GM23338 (cell line): ENCODE measurements around the gene GMPS. TPM values are rescaled to one million over a fixed set of nuclear protein-coding genes. Genes with fewer than 3 reads are reported as not detected.

ENCODE experiments used
- ATAC-seq: fragments of 200-7000 bp; cut with Tn5 transposase; 3 replicates; pipeline ENCODE4 v1.9.1; 2020
- DNase-seq: peaks from one replicate; pipeline ENCODE4 v3.0.0-alpha.2; 2015; ENCODE audit warnings: low spot score
- H2AFZ ChIP-seq: fragments of 200-600 bp; sonication (generic); 2 replicates; pipeline ENCODE4 v1.8.0; 2016; ENCODE audit warnings: antibody characterized with exemption, mild to moderate bottlenecking, moderate library complexity
- H3F3A ChIP-seq: fragments of 200-600 bp; sonication (generic); replicated peaks from 2 replicates; pipeline ENCODE4 v1.8.0; 2017; ENCODE audit warnings: antibody characterized with exemption, mixed run types, low read depth
- H3K27ac ChIP-seq: fragments of 200-600 bp; sonication (generic); 2 replicates; pipeline ENCODE4 v1.6.1; 2016; ENCODE audit warnings: low read depth
- H3K27me3 ChIP-seq: fragments of 200-600 bp; sonication (generic); 2 replicates; pipeline ENCODE4 v1.8.0; 2016; ENCODE audit warnings: mild to moderate bottlenecking, mixed run types, moderate library complexity; ENCODE audit not compliant: insufficient read depth
- H3K36me3 ChIP-seq: fragments of 200-600 bp; sonication (generic); 2 replicates; pipeline ENCODE4 v1.8.0; 2016; ENCODE audit warnings: mild to moderate bottlenecking; ENCODE audit not compliant: insufficient read depth
- H3K4me1 ChIP-seq: fragments of 200-600 bp; sonication (generic); 2 replicates; pipeline ENCODE4 v1.8.0; 2016; ENCODE audit warnings: mild to moderate bottlenecking, moderate library complexity; ENCODE audit not compliant: insufficient read depth
- H3K4me2 ChIP-seq: fragments of 200-600 bp; sonication (generic); 2 replicates; pipeline ENCODE4 v1.7.1; 2017; ENCODE audit warnings: mixed run types
- H3K4me3 ChIP-seq: fragments of 200-600 bp; sonication (generic); 2 replicates; pipeline ENCODE4 v1.6.1; 2016; ENCODE audit warnings: mixed run types
- H3K79me2 ChIP-seq: fragments of 200-600 bp; sonication (generic); replicated peaks from 2 replicates; pipeline ENCODE4 v1.8.0; 2017; ENCODE audit warnings: mild to moderate bottlenecking; ENCODE audit not compliant: insufficient read depth
- H3K9me2 ChIP-seq: fragments of 200-600 bp; sonication (generic); 2 replicates; pipeline ENCODE4 v1.8.0; 2017; ENCODE audit not compliant: insufficient read depth
- H4K20me1 ChIP-seq: fragments of 200-600 bp; sonication (generic); replicated peaks from 2 replicates; pipeline ENCODE4 v1.8.0; 2017; ENCODE audit warnings: mild to moderate bottlenecking; ENCODE audit not compliant: insufficient read depth
- H3K27ac Mint-ChIP-seq: 2 replicates; pipeline ENCODE4 v1.8.0; 2020; ENCODE audit warnings: inconsistent platforms, mild to moderate bottlenecking, moderate library complexity, mixed read lengths
- H3K27me3 Mint-ChIP-seq: 3 replicates; pipeline ENCODE4 v1.8.0; 2022; ENCODE audit warnings: low read depth, mild to moderate bottlenecking, moderate library complexity, mixed read lengths, inconsistent platforms; ENCODE audit not compliant: insufficient read depth, poor library complexity
- H3K36me3 Mint-ChIP-seq: 3 replicates; pipeline ENCODE4 v1.8.0; 2021; ENCODE audit warnings: low read depth, mild to moderate bottlenecking, inconsistent platforms, moderate library complexity, mixed read lengths
- H3K4me1 Mint-ChIP-seq: 3 replicates; pipeline ENCODE4 v1.8.0; 2020; ENCODE audit warnings: mild to moderate bottlenecking, inconsistent platforms, mixed read lengths
- H3K4me3 Mint-ChIP-seq: 3 replicates; pipeline ENCODE4 v1.8.0; 2021; ENCODE audit warnings: moderate library complexity, mild to moderate bottlenecking, inconsistent platforms, mixed read lengths
- H3K9me3 Mint-ChIP-seq: 3 replicates; pipeline ENCODE4 v1.8.0; 2020; ENCODE audit warnings: moderate library complexity, mild to moderate bottlenecking, inconsistent platforms, mixed read lengths
- CREB1 ChIP-seq: fragments of 250-450 bp; sonication (Bioruptor Pico); IDR thresholded peaks from 2 replicates; pipeline ENCODE4 v1.5.0; 2020; ENCODE audit warnings: low read depth, mild to moderate bottlenecking, moderate library complexity
- EZH2 ChIP-seq: fragments of 200-600 bp; sonication (generic); IDR thresholded peaks from one replicate; pipeline ENCODE4 v1.8.0; 2017; ENCODE audit warnings: antibody characterized with exemption, mild to moderate bottlenecking, low read depth; ENCODE audit not compliant: unreplicated experiment
- EZH2phosphoT487 ChIP-seq: fragments of 200-600 bp; sonication (generic); IDR thresholded peaks from one replicate; pipeline ENCODE4 v1.8.1; 2018; ENCODE audit warnings: antibody characterized with exemption; ENCODE audit not compliant: unreplicated experiment
- JUNB ChIP-seq: IDR thresholded peaks from one replicate; pipeline ENCODE4 v1.6.1; 2016; ENCODE audit warnings: antibody characterized with exemption; ENCODE audit not compliant: unreplicated experiment
- NANOG ChIP-seq: IDR thresholded peaks from 2 replicates; pipeline ENCODE4 v1.6.1; 2016; ENCODE audit warnings: antibody characterized with exemption, borderline replicate concordance
- POLR2AphosphoS5 ChIP-seq: IDR thresholded peaks from 2 replicates; pipeline ENCODE4 v1.6.1; 2016; ENCODE audit warnings: antibody characterized with exemption, low read depth
- STAT1 ChIP-seq: IDR thresholded peaks from one replicate; pipeline ENCODE4 v1.6.1; 2016; ENCODE audit warnings: antibody characterized with exemption; ENCODE audit not compliant: unreplicated experiment
- ZNF114 ChIP-seq: fragments of 250-450 bp; sonication (Bioruptor Pico); IDR thresholded peaks from 2 replicates; pipeline ENCODE4 v1.5.0; 2020; ENCODE audit warnings: mild to moderate bottlenecking, moderate library complexity
- ZNF331 ChIP-seq: fragments of 250-450 bp; sonication (Bioruptor Pico); IDR thresholded peaks from 2 replicates; pipeline ENCODE4 v1.5.0; 2020; ENCODE audit warnings: low read depth, mild to moderate bottlenecking, moderate library complexity
- polyA plus RNA-seq: library from polyadenylated mRNA; unstranded; fragments of >200 nt; fragmentation: Nextera tagmentation; extraction: Ambion mirVana; gene quantifications from 2 replicates; pipeline ENCODE4 v1.2.1, GENCODE V29; 2016
- total RNA-seq: library from RNA; depleted of rRNA; stranded (reverse); fragments of >200 nt; shearing (Covaris generic); gene quantifications from 2 replicates; pipeline ENCODE4 v1.2.3, GENCODE V29; 2014
- TF ChIP-seq, protein P1 (sequence below): fragments of 250-450 bp; sonication (Bioruptor Pico); IDR thresholded peaks from 2 replicates; pipeline ENCODE4 v1.5.0; 2020; ENCODE audit warnings: mild to moderate bottlenecking, moderate library complexity
- TF ChIP-seq, protein P2 (sequence below), 2 experiments: fragments of 200-600 bp in 1 of 2; sonication (generic) in 1 of 2; conservative IDR thresholded peaks; 2 replicates each; pipeline versions ENCODE4 v1.5.1 to v1.6.1; 2016 to 2017; ENCODE audit warnings: antibody characterized with exemption in 2 of 2, low read depth in 2 of 2, mild to moderate bottlenecking in 2 of 2, moderate library complexity in 1 of 2
- TF ChIP-seq, protein P3 (sequence below): IDR thresholded peaks from 2 replicates; pipeline ENCODE4 v1.6.1; 2016; ENCODE audit warnings: antibody characterized with exemption
- TF ChIP-seq, protein P4 (sequence below): IDR thresholded peaks from one replicate; pipeline ENCODE4 v1.6.1; 2018; ENCODE audit warnings: antibody characterized with exemption; ENCODE audit not compliant: unreplicated experiment

Gene GMPS
- total and polyA plus RNA-seq, 2 experiments from 2014 or later, result 72.0 to 145 TPM

DNA sequence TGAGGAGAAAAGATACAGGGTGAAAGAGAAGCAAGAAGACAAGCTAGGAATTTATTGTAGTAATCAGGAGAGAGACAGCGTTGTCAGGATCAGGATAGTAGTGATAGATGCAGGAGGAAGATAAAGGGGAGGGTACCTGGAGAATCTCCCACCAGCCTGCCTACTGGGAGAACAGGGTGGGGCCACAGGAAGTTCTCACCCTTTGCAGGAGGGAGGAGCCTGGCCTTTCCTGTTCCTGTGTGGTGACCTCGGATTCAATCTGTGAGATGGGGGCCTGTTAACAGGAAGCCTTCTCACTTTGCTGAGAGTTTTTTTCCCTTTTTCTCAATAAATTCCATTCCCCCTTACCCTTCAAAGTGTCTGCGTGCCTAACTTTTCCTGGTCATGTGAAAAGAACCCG, 37.6 kb downstream of the GMPS start:
- Mint-ChIP-seq H3K9me3 (no peaks in the 10 kb centered on the region), H3K36me3 (peaks cover 71% of the 10 kb centered on the region), H3K4me1 (no peaks in the 10 kb centered on the region), H3K27ac (no peak overlapping the region), H3K27me3 (peaks cover 3% of the 10 kb centered on the region), H3K4me3 (no peak overlapping the region)
- Histone ChIP-seq H3K4me3 (no peak overlapping the region), H3K27me3 (no peaks in the 10 kb centered on the region), H3K9me2 (no peaks in the 10 kb centered on the region), H3K4me2 (no peak overlapping the region), H3K36me3 (peaks cover 40% of the 10 kb centered on the region; the same call in 1 of the 2 replicates), H4K20me1 (no peaks in the 10 kb centered on the region), H3F3A (no peaks in the 10 kb centered on the region; the same call in 1 of the 2 replicates), H3K4me1 (no peaks in the 10 kb centered on the region), H3K79me2 (no peaks in the 10 kb centered on the region), H3K27ac (no peak overlapping the region), H2AFZ (no peak overlapping the region)
- DNase-seq (peak; percentile 46), ATAC-seq (peak; percentile 71)
- TF ChIP-seq EZH2phosphoT487 (no peak), EZH2 (no peak), ZNF114 (no peak), ZNF331 (CRISPR knock-in tag) (no peak), CREB1 (CRISPR knock-in tag) (no peak), JUNB (no peak), POLR2AphosphoS5 (no peak), STAT1 (no peak), NANOG (no peak)
- TF ChIP-seq, protein P1, sequence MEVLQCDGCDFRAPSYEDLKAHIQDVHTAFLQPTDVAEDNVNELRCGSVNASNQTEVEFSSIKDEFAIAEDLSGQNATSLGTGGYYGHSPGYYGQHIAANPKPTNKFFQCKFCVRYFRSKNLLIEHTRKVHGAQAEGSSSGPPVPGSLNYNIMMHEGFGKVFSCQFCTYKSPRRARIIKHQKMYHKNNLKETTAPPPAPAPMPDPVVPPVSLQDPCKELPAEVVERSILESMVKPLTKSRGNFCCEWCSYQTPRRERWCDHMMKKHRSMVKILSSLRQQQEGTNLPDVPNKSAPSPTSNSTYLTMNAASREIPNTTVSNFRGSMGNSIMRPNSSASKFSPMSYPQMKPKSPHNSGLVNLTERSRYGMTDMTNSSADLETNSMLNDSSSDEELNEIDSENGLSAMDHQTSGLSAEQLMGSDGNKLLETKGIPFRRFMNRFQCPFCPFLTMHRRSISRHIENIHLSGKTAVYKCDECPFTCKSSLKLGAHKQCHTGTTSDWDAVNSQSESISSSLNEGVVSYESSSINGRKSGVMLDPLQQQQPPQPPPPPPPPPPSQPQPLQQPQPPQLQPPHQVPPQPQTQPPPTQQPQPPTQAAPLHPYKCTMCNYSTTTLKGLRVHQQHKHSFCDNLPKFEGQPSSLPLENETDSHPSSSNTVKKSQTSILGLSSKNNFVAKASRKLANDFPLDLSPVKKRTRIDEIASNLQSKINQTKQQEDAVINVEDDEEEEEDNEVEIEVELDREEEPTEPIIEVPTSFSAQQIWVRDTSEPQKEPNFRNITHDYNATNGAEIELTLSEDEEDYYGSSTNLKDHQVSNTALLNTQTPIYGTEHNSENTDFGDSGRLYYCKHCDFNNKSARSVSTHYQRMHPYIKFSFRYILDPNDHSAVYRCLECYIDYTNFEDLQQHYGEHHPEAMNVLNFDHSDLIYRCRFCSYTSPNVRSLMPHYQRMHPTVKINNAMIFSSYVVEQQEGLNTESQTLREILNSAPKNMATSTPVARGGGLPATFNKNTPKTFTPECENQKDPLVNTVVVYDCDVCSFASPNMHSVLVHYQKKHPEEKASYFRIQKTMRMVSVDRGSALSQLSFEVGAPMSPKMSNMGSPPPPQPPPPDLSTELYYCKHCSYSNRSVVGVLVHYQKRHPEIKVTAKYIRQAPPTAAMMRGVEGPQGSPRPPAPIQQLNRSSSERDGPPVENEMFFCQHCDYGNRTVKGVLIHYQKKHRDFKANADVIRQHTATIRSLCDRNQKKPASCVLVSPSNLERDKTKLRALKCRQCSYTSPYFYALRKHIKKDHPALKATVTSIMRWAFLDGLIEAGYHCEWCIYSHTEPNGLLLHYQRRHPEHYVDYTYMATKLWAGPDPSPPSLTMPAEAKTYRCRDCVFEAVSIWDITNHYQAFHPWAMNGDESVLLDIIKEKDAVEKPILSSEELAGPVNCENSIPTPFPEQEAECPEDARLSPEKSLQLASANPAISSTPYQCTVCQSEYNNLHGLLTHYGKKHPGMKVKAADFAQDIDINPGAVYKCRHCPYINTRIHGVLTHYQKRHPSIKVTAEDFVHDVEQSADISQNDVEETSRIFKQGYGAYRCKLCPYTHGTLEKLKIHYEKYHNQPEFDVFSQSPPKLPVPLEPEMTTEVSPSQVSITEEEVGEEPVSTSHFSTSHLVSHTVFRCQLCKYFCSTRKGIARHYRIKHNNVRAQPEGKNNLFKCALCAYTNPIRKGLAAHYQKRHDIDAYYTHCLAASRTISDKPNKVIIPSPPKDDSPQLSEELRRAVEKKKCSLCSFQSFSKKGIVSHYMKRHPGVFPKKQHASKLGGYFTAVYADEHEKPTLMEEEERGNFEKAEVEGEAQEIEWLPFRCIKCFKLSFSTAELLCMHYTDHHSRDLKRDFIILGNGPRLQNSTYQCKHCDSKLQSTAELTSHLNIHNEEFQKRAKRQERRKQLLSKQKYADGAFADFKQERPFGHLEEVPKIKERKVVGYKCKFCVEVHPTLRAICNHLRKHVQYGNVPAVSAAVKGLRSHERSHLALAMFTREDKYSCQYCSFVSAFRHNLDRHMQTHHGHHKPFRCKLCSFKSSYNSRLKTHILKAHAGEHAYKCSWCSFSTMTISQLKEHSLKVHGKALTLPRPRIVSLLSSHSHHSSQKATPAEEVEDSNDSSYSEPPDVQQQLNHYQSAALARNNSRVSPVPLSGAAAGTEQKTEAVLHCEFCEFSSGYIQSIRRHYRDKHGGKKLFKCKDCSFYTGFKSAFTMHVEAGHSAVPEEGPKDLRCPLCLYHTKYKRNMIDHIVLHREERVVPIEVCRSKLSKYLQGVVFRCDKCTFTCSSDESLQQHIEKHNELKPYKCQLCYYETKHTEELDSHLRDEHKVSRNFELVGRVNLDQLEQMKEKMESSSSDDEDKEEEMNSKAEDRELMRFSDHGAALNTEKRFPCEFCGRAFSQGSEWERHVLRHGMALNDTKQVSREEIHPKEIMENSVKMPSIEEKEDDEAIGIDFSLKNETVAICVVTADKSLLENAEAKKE (CRISPR knock-in tag), result no peak
- TF ChIP-seq, protein P2, sequence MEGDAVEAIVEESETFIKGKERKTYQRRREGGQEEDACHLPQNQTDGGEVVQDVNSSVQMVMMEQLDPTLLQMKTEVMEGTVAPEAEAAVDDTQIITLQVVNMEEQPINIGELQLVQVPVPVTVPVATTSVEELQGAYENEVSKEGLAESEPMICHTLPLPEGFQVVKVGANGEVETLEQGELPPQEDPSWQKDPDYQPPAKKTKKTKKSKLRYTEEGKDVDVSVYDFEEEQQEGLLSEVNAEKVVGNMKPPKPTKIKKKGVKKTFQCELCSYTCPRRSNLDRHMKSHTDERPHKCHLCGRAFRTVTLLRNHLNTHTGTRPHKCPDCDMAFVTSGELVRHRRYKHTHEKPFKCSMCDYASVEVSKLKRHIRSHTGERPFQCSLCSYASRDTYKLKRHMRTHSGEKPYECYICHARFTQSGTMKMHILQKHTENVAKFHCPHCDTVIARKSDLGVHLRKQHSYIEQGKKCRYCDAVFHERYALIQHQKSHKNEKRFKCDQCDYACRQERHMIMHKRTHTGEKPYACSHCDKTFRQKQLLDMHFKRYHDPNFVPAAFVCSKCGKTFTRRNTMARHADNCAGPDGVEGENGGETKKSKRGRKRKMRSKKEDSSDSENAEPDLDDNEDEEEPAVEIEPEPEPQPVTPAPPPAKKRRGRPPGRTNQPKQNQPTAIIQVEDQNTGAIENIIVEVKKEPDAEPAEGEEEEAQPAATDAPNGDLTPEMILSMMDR (conservative IDR thresholded peaks at IDR 0.05; ENCODE audit: low read depth in 2 of 2), result no peak
- TF ChIP-seq, protein P3, sequence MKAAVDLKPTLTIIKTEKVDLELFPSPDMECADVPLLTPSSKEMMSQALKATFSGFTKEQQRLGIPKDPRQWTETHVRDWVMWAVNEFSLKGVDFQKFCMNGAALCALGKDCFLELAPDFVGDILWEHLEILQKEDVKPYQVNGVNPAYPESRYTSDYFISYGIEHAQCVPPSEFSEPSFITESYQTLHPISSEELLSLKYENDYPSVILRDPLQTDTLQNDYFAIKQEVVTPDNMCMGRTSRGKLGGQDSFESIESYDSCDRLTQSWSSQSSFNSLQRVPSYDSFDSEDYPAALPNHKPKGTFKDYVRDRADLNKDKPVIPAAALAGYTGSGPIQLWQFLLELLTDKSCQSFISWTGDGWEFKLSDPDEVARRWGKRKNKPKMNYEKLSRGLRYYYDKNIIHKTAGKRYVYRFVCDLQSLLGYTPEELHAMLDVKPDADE, result no peak
- TF ChIP-seq, protein P4, sequence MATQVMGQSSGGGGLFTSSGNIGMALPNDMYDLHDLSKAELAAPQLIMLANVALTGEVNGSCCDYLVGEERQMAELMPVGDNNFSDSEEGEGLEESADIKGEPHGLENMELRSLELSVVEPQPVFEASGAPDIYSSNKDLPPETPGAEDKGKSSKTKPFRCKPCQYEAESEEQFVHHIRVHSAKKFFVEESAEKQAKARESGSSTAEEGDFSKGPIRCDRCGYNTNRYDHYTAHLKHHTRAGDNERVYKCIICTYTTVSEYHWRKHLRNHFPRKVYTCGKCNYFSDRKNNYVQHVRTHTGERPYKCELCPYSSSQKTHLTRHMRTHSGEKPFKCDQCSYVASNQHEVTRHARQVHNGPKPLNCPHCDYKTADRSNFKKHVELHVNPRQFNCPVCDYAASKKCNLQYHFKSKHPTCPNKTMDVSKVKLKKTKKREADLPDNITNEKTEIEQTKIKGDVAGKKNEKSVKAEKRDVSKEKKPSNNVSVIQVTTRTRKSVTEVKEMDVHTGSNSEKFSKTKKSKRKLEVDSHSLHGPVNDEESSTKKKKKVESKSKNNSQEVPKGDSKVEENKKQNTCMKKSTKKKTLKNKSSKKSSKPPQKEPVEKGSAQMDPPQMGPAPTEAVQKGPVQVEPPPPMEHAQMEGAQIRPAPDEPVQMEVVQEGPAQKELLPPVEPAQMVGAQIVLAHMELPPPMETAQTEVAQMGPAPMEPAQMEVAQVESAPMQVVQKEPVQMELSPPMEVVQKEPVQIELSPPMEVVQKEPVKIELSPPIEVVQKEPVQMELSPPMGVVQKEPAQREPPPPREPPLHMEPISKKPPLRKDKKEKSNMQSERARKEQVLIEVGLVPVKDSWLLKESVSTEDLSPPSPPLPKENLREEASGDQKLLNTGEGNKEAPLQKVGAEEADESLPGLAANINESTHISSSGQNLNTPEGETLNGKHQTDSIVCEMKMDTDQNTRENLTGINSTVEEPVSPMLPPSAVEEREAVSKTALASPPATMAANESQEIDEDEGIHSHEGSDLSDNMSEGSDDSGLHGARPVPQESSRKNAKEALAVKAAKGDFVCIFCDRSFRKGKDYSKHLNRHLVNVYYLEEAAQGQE, result no peak
